ENCODE measurements around the gene CD300C.

CD300C gene

DNA sequence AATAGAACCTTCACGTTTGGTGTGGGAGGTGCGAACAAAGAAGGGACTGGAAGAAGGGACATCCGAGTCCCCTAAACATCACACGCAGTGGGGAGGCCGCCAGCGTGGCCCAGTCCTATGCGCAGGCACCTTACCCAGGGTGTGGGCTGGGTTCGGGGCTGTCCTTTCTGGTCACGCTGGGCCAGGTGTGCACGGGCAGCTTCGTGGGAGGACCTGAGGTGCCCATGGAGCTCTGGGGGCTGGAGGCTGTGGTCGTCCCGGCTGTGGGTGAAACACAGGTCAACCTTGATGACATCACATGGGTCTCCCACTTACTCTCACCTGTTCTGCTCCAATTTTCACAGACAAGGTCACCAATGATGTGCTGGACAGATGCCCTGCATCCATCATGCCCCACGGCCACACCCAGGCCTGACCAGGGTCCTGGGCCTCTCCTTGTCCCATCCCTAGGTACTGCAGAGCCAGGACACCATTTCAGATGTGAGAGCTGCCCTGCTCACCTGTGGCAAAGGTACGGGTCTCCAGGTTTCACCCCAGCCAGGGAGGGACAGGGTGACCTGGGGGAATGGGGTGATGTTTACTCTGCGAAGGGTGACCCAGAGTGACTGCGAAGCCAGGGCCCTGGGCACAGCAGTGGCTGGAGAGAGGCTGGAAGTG is 3.1 kb downstream of the CD300C start:
- TF ChIP-seq, protein P1, sequence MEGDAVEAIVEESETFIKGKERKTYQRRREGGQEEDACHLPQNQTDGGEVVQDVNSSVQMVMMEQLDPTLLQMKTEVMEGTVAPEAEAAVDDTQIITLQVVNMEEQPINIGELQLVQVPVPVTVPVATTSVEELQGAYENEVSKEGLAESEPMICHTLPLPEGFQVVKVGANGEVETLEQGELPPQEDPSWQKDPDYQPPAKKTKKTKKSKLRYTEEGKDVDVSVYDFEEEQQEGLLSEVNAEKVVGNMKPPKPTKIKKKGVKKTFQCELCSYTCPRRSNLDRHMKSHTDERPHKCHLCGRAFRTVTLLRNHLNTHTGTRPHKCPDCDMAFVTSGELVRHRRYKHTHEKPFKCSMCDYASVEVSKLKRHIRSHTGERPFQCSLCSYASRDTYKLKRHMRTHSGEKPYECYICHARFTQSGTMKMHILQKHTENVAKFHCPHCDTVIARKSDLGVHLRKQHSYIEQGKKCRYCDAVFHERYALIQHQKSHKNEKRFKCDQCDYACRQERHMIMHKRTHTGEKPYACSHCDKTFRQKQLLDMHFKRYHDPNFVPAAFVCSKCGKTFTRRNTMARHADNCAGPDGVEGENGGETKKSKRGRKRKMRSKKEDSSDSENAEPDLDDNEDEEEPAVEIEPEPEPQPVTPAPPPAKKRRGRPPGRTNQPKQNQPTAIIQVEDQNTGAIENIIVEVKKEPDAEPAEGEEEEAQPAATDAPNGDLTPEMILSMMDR (IDR thresholded peaks at IDR 0.05), result no peak
- TF ChIP-seq ZFX (IDR thresholded peaks at IDR 0.05; ENCODE audit: borderline replicate concordance), result no peak
- no peak overlapping the region for H3K27ac ChIP-seq

DNA sequence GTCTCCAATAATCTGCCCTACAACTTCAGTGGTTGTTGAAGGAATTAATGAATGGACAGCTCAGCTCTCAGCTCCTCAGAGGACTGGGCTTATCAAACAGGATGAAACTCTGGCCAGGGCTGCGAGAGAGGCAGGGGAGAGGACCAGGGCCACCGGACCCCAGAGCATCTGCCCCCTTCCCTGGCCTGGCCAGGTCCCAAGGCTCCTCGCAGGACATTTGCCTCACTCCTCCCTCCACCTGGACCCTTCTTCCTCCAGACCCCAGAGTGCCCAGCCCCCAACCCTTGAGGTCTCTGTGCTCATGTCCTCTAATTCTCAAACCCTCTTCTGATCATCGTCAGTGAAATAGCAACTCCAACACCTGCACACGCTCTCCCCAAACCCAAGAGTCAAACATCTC is 3.7 kb downstream of the CD300C start:
- no peak overlapping the region for H3K27ac ChIP-seq
- TF ChIP-seq ZFX (IDR thresholded peaks at IDR 0.05; ENCODE audit: borderline replicate concordance), result no peak
- TF ChIP-seq, protein P1 (IDR thresholded peaks at IDR 0.05), result no peak

DNA sequence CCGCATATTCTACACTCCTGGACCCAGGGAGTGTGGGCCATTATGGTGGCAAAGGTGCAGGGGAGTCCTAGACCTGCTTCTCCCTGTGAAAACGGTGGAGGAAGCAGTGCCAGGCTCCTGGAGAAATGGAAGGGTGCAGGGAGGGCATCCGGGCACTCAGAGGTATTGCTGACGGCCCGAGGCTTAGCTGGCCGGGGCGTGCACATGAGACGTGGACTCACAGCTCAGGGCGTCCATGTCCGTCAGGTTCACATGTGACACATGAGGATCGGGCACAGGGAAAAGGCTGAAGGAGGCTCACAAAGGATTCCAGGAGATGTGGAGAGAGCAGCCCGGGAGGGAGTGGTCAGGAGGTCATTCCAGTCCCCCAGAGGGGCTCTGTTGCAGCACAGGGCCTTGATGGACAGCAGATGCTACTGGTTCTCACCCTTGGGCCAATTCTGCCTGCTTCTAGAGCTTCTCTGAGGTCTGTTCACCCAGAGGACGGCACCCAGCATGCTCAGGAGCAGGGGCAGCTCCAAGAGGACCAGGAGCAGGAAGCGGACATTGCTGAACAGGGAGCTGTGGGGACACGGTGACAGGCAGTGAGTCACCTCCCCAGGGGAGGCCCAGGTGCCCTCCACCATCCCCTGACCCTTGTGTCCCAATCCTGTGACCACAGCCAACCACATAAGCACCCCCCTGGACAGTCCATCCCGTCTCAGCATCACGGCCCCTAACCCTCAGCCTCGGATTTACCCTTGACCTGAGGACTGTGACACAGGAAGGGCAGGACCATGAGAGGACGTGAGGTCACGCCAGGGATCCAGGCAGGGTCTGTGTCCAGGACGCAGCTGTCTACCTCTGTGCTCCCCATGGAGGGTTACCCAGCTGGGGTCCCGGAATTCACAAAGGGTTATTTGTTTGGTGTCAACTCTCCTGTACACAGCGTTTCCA is 4.5 kb downstream of the CD300C start:
- H3K27ac ChIP-seq, result no peak overlapping the region
- TF ChIP-seq ZFX (IDR thresholded peaks at IDR 0.05; ENCODE audit: borderline replicate concordance), result no peak
- TF ChIP-seq, protein P1 (IDR thresholded peaks at IDR 0.05), result no peak

DNA sequence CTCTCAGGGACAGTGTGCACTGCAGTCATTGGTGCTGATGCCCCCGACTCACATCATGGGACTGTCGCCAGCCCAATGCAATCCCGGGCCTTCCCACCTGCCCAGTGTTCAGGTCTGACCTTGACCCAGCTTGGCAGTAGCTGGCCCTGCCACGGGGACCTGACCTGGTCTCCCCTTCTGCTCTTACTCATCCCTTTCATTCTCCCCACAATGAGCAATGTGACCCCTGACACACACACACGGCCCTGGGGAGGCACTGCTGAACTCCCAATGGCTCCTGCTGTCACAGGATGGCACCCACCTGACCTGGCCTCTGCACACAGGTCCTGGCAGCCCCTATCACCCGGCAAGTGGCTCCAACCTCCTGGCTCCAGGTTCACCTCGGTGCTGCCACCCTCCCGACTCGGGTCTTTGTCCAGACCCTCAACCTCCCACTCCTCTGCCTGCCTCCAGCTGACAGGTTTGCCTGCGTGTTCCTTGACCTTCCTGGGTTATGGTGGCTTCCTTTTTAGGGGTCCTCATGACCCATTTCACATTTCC is 6.6 kb downstream of the CD300C start:
- no peak overlapping the region for H3K27ac ChIP-seq
- TF ChIP-seq, protein P1 (IDR thresholded peaks at IDR 0.05), result no peak
- no peak for TF ChIP-seq ZFX (IDR thresholded peaks at IDR 0.05; ENCODE audit: borderline replicate concordance)

DNA sequence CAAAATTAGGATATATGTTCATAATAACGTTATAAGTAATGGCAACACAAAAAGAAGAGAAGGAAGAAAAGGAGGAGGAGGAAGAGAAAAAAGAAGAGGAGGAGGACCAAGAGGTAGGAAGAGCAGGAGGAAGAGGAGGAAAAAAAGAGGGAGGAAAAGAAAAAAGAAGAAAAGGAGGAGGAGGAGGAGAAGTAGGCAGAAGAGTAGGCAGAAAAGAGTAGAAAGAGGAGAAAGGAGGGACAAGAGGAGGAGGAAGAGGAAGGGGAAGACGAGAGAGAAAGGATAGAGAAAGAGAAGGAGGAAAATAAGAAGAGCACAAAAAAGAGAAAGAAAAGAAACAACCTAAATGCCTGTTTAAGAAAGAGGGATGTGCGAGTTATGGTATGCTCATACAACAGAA is 9.0 kb downstream of the CD300C start:
- no peak overlapping the region for H3K27ac ChIP-seq
- TF ChIP-seq, protein P1 (IDR thresholded peaks at IDR 0.05), result no peak
- no peak for TF ChIP-seq ZFX (IDR thresholded peaks at IDR 0.05; ENCODE audit: borderline replicate concordance)

DNA sequence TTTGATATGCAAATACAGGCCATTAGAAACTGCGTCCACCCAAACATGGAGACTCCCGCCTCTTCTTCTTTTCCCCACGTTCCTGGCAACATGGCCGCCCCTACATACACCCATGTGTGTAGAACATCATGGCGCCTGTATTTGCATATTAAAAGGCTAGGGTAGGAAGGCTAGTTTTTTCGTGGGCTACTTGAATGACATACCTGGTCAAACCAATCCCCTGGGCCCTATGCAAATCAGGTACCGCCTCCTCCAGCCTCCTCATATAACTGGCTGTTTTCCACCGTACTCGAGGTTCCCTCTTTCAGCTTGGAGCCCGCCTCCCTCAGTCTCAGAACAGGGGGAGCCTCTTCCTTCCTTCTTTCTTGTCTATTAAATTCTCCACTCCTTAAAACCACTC is 13.8 kb downstream of the CD300C start:
- TF ChIP-seq, protein P1 (IDR thresholded peaks at IDR 0.05), result no peak
- TF ChIP-seq ZFX (IDR thresholded peaks at IDR 0.05; ENCODE audit: borderline replicate concordance), result no peak
- H3K27ac ChIP-seq, result no peak overlapping the region

All from 22Rv1 (cell line).